BLaER1 treated with 17β-estradiol and CSF1 and Interleukin-3, amounts not matched to agents 10 nM and 100 nM (cell line): ENCODE results near the gene ODAD3.
"Not testable (repeated sequence)": the region's sequence is repeated elsewhere in the genome, so short reads cannot be mapped to it uniquely, and the experiment has no call there.

Experiments used
- H3K27ac ChIP-seq, 11 experiments: shearing (Covaris generic); formaldehyde crosslinking; 2 replicates each; pipeline ENCODE4 v1.8.1; 2022
- H3K27me3 ChIP-seq, 11 experiments: shearing (Covaris generic); formaldehyde crosslinking; 2 replicates each; pipeline ENCODE4 v1.8.1; 2022
- H3K36me3 ChIP-seq, 11 experiments: shearing (Covaris generic); formaldehyde crosslinking; 2 replicates each; pipeline ENCODE4 v1.8.1; 2022
- H3K4me1 ChIP-seq, 10 experiments: shearing (Covaris generic); formaldehyde crosslinking; 2 replicates each; pipeline ENCODE4 v1.8.1; 2022
- H3K4me2 ChIP-seq, 11 experiments: shearing (Covaris generic); formaldehyde crosslinking; 2 replicates each; pipeline ENCODE4 v1.8.1; 2022
- H3K4me3 ChIP-seq, 10 experiments: shearing (Covaris generic); formaldehyde crosslinking; 2 replicates each; pipeline ENCODE4 v1.8.1; 2022
- H3K9ac ChIP-seq, 11 experiments: shearing (Covaris generic); formaldehyde crosslinking; 2 replicates each; pipeline ENCODE4 v1.8.1; 2022
- H3K9me3 ChIP-seq, 11 experiments: shearing (Covaris generic); formaldehyde crosslinking; replicated peaks in 1 of 11; 2 replicates each; pipeline ENCODE4 v1.8.1; 2022
- H4K20me1 ChIP-seq, 11 experiments: shearing (Covaris generic); formaldehyde crosslinking; 2 replicates each; pipeline ENCODE4 v1.8.1; 2022
- Cebpa-rat ChIP-seq, 11 experiments: shearing (Covaris generic); IDR thresholded peaks; 2 replicates each; pipeline ENCODE4 v1.8.1; 2022

Gene ODAD3

GRCh38 chr19:11447347-11448262 is 12.7 kb upstream of the ODAD3 start:
- Histone ChIP-seq H3K9ac (no peak overlapping the region), H3K27me3 (no peaks in the 10 kb centered on the region), H3K4me3 (no peak overlapping the region), H3K36me3 (peaks cover 70 to 85% (median 82%) of the 10 kb centered on the region in 11 experiments), H3K27ac (no peak overlapping the region), H3K9me3 (no peaks in the 10 kb centered on the region), H3K4me2 (no peak overlapping the region), H4K20me1 (peaks cover 8 to 77% (median 27%) of the 10 kb centered on the region in 11 experiments; a peak in 20 of 22 replicates), H3K4me1 (peaks cover 0 to 23% (median 14%) of the 10 kb centered on the region in 10 experiments; a peak in 14 of 20 replicates)
- TF ChIP-seq Cebpa-rat (IDR thresholded peaks at IDR 0.05), result no peak

GRCh38 chr19:11446652-11447301 is 11.9 kb upstream of the ODAD3 start:
- Histone ChIP-seq H3K9me3 (no peaks in the 10 kb centered on the region), H4K20me1 (peaks cover 9 to 85% (median 35%) of the 10 kb centered on the region in 11 experiments; a peak in 20 of 22 replicates), H3K4me2 (no peak overlapping the region), H3K9ac (0 out of 22 replicates have a peak overlapping the region, but pooled peaks of 1 of the 11 experiments have one; percentile 5), H3K4me1 (peaks cover 0 to 19% (median 13%) of the 10 kb centered on the region in 10 experiments; a peak in 15 of 20 replicates), H3K27me3 (no peaks in the 10 kb centered on the region), H3K4me3 (no peak overlapping the region), H3K27ac (no peak overlapping the region), H3K36me3 (peaks cover 78 to 93% (median 90%) of the 10 kb centered on the region in 11 experiments)
- no peak for TF ChIP-seq Cebpa-rat (IDR thresholded peaks at IDR 0.05)

DNA sequence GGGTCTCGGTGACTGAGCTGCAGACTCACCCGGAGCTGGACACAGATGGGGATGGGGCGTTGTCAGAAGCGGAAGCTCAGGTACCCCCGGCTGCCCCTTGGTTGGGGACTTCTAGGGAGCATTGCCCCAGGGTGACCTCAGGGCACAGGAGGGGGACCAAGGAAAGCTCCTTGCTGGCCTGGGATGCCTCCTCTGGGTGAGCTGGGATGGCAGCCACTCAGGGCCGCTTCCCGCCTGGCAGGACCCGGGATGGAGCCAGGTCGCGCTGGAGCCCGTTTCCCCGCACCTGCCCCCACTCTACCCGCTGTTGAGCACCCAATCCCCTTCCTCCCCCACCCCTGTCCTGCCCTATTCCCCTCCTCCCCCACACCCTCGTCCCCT is 11.3 kb upstream of the ODAD3 start:
- H3K9me3 ChIP-seq, result no peaks in the 10 kb centered on the region
- peaks cover 14 to 90% (median 41%) of the 10 kb centered on the region in 11 experiments; a peak in 20 of 22 replicates for H4K20me1 ChIP-seq
- no peak for TF ChIP-seq Cebpa-rat (IDR thresholded peaks at IDR 0.05)
- peaks cover 83 to 99% (median 95%) of the 10 kb centered on the region in 11 experiments for H3K36me3 ChIP-seq
- H3K4me1 ChIP-seq, result peaks cover 3 to 20% (median 13%) of the 10 kb centered on the region in 10 experiments; a peak in 17 of 20 replicates
- H3K27ac ChIP-seq, result no peak overlapping the region; a peak in 1 of 22 replicates
- H3K9ac ChIP-seq, result no peak overlapping the region
- no peak overlapping the region for H3K4me3 ChIP-seq
- H3K4me2 ChIP-seq, result no peak overlapping the region
- H3K27me3 ChIP-seq, result no peaks in the 10 kb centered on the region

- no peaks in the 10 kb centered on the region for H3K27me3 ChIP-seq
- H3K9me3 ChIP-seq, result no peaks in the 10 kb centered on the region
- H3K4me1 ChIP-seq, result peaks cover 11 to 31% (median 18%) of the 10 kb centered on the region in 10 experiments; a peak in 17 of 20 replicates
- no peak for TF ChIP-seq Cebpa-rat (IDR thresholded peaks at IDR 0.05)
- peaks cover 85 to 100% (median 96%) of the 10 kb centered on the region in 11 experiments for H3K36me3 ChIP-seq
- no peak overlapping the region for H3K4me3 ChIP-seq
- no peak overlapping the region; a peak in 1 of 22 replicates for H3K4me2 ChIP-seq
- H3K27ac ChIP-seq, result peak overlapping the region in 3 of 11 experiments; percentile 35 to 50 (median 40); a peak in 2 of 22 replicates
- peaks cover 19 to 96% (median 46%) of the 10 kb centered on the region in 11 experiments; a peak in 20 of 22 replicates for H4K20me1 ChIP-seq
- H3K9ac ChIP-seq, result peak overlapping the region in 3 of 11 experiments; percentile 31 to 55 (median 47); a peak in 2 of 22 replicates
Observed at GRCh38 chr19:11445141-11445540, 10.2 kb upstream of the ODAD3 start.

DNA sequence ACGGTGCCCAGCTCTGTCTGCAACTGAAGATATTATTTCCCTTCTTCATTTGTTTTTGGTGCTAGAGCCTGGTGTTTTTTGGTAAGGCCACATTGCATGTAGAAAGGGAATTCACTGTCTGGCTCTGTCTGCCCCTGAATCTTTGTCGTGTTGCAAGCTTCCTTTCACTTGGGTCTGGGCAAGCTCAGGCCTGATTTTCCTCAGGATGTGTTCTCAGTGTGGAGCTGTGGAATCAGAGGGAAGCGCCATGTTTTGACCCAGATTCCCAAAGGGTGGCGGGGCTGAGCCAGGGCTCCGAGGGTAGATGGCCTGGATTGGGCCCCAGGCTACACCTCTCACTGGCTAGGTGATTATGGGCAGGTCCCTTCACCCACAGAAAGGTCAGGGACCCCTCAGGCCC is 9.1 kb upstream of the ODAD3 start:
- peaks cover 13 to 36% (median 20%) of the 10 kb centered on the region in 10 experiments; a peak in 17 of 20 replicates for H3K4me1 ChIP-seq
- H3K4me2 ChIP-seq, result peak overlapping the region in 7 of 11 experiments; percentile 31 to 64 (median 41); a peak in 12 of 22 replicates
- peaks cover 85 to 100% (median 96%) of the 10 kb centered on the region in 11 experiments for H3K36me3 ChIP-seq
- H4K20me1 ChIP-seq, result peaks cover 19 to 87% (median 46%) of the 10 kb centered on the region in 11 experiments; a peak in 20 of 22 replicates
- H3K27me3 ChIP-seq, result no peaks in the 10 kb centered on the region
- H3K9ac ChIP-seq, result peak overlapping the region in 8 of 11 experiments; percentile 1 to 71 (median 46); a peak in 11 of 22 replicates
- peak overlapping the region in 4 of 11 experiments; percentile 15 to 50 (median 38); a peak in 8 of 22 replicates for H3K27ac ChIP-seq
- no peaks in the 10 kb centered on the region for H3K9me3 ChIP-seq
- H3K4me3 ChIP-seq, result no peak overlapping the region
- TF ChIP-seq Cebpa-rat (IDR thresholded peaks at IDR 0.05), result no peak

GRCh38 chr19:11437955-11438354 is 3.0 kb upstream of the ODAD3 start:
- no peaks in the 10 kb centered on the region for H3K27me3 ChIP-seq
- peaks cover 6 to 26% (median 20%) of the 10 kb centered on the region in 11 experiments; a peak in 18 of 22 replicates for H4K20me1 ChIP-seq
- no peaks in the 10 kb centered on the region for H3K9me3 ChIP-seq
- TF ChIP-seq Cebpa-rat (IDR thresholded peaks at IDR 0.05), result no peak
- no peak overlapping the region for H3K4me3 ChIP-seq
- H3K9ac ChIP-seq, result peak overlapping the region in 3 of 11 experiments; percentile 11 to 85 (median 52); a peak in 5 of 22 replicates
- no peak overlapping the region for H3K27ac ChIP-seq
- 0 out of 22 replicates have a peak overlapping the region, but pooled peaks of 1 of the 11 experiments have one; percentile 99 for H3K4me2 ChIP-seq
- peaks cover 27 to 56% (median 41%) of the 10 kb centered on the region in 10 experiments for H3K4me1 ChIP-seq
- H3K36me3 ChIP-seq, result peaks cover 58 to 70% (median 66%) of the 10 kb centered on the region in 11 experiments

GRCh38 chr19:11435833-11436313 is 952 bp upstream of the ODAD3 start:
- no peaks in the 10 kb centered on the region for H3K9me3 ChIP-seq
- TF ChIP-seq Cebpa-rat (IDR thresholded peaks at IDR 0.05), result no peak
- peaks cover 27 to 48% (median 35%) of the 10 kb centered on the region in 10 experiments for H3K4me1 ChIP-seq
- H3K27ac ChIP-seq, result peak overlapping the region; percentile 29 to 87 (median 82); a peak in 21 of 22 replicates
- H3K4me3 ChIP-seq, result peak overlapping the region; percentile 66 to 95 (median 86)
- peaks cover 37 to 49% (median 45%) of the 10 kb centered on the region in 11 experiments for H3K36me3 ChIP-seq
- H4K20me1 ChIP-seq, result peaks cover 0 to 6% (median 2%) of the 10 kb centered on the region in 11 experiments; a peak in 13 of 22 replicates
- peak overlapping the region; percentile 93 to 100 (median 96) for H3K4me2 ChIP-seq
- peaks cover 0 to under 1% (median 0%) of the 10 kb centered on the region in 11 experiments; a peak in 1 of 22 replicates for H3K27me3 ChIP-seq
- H3K9ac ChIP-seq, result peak overlapping the region; percentile 74 to 90 (median 84)

DNA sequence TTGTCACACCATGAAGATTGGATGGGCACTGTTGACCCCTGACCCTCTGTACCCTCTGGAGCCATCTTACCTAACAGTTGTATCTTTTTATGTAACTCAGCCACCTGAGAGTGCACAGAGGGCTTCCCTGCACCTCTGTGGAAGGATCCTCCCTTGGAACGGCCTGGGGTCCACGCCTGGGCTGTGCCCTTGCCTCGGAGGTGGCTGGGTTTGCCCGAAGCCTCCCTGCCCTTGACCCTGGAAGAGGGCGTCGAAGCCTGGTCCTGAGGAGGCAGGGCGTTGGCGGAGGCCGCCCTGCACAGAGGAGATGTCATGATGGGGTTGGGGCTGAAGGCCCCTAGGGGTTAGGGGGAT is 241 bp downstream of the ODAD3 start:
- Histone ChIP-seq H4K20me1 (no peaks in the 10 kb centered on the region; a peak in 1 of 22 replicates), H3K9me3 (no peaks in the 10 kb centered on the region), H3K36me3 (peaks cover 26 to 37% (median 34%) of the 10 kb centered on the region in 11 experiments), H3K4me2 (peak overlapping the region; percentile 85 to 98 (median 93)), H3K27ac (peak overlapping the region in 9 of 11 experiments; percentile 14 to 87 (median 48); a peak in 14 of 22 replicates), H3K27me3 (peaks cover 0 to 5% (median 0%) of the 10 kb centered on the region in 11 experiments; a peak in 1 of 22 replicates), H3K9ac (peak overlapping the region; percentile 52 to 90 (median 75); a peak in 21 of 22 replicates), H3K4me1 (peaks cover 22 to 38% (median 26%) of the 10 kb centered on the region in 10 experiments), H3K4me3 (peak overlapping the region; percentile 62 to 95 (median 85))
- TF ChIP-seq Cebpa-rat (IDR thresholded peaks at IDR 0.05), result no peak

- peaks cover 22 to 38% (median 26%) of the 10 kb centered on the region in 10 experiments for H3K4me1 ChIP-seq
Observed at GRCh38 chr19:11433526-11433925, 1.4 kb downstream of the ODAD3 start.

More at GRCh38 chr19:11433526-11433925, 1.4 kb downstream of the ODAD3 start:
- H3K9ac ChIP-seq, H3K4me3 ChIP-seq, H3K9me3 ChIP-seq, H4K20me1 ChIP-seq, H3K27ac ChIP-seq, H3K27me3 ChIP-seq: not testable (repeated sequence)
- H3K4me2 ChIP-seq, result peak overlapping the region in 5 of 11 experiments; percentile 90 to 98 (median 93); a peak in 3 of 22 replicates
- H3K36me3 ChIP-seq, result peaks cover 14 to 25% (median 22%) of the 10 kb centered on the region in 11 experiments
